Measurements from ENCODE around the gene OBP2B. TPM values are rescaled to one million over a fixed set of nuclear protein-coding genes. Genes with fewer than 3 reads are reported as not detected.
"Not testable (repeated sequence)": the region's sequence is repeated elsewhere in the genome, so short reads cannot be mapped to it uniquely, and the experiment has no call there.

The OBP2B gene
- not detected in 2 replicates for total RNA-seq

DNA sequence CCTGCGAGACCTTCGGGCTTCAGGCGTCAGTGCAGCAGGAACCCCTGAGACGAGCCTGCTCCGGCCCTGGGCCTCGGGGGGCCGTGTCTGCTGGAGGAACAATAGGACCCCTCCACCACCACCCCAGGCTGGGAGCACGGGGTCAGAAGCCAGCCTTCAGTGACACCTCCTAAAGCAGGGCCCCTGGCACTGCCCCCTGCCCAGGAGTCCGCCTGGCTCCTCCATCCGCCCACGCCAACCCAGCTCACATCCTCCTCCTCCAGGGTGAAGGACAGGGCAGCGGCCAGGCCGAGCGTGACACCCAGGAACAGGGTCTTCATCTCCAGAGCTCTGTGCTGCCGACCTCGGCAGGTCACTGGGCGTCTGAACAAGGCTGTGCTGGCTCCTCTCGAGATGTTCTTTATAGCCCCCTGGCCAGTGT lies at the start of gene OBP2B:
OBP2B (minus strand) TSS at position 371 of the 421 bp plus-strand sequence; CDS start at position 320, 51 bp downstream.
- not testable (repeated sequence) for H3K4me3 ChIP-seq (ENCODE audit: low read depth, low read length); DNase-seq (ENCODE audit: low read depth)

- no peak for TF ChIP-seq CTCF (conservative IDR thresholded peaks at IDR 0.05; ENCODE audit: low read depth, low read length)
- H3K4me3 ChIP-seq (ENCODE audit: low read depth, low read length) = no peak overlapping the region
- DNase-seq (ENCODE audit: low read depth) = peak; percentile 66
Measured at GRCh38 chr9:133258061-133259015, 49.3 kb upstream of the OBP2B start.

GRCh38 chr9:133257465-133257956 lies 48.5 kb upstream of the OBP2B start:
- no peak overlapping the region for H3K4me3 ChIP-seq (ENCODE audit: low read depth, low read length)
- no peak for DNase-seq (ENCODE audit: low read depth)
- peak; percentile 7 for TF ChIP-seq CTCF (conservative IDR thresholded peaks at IDR 0.05; ENCODE audit: low read depth, low read length)

DNA sequence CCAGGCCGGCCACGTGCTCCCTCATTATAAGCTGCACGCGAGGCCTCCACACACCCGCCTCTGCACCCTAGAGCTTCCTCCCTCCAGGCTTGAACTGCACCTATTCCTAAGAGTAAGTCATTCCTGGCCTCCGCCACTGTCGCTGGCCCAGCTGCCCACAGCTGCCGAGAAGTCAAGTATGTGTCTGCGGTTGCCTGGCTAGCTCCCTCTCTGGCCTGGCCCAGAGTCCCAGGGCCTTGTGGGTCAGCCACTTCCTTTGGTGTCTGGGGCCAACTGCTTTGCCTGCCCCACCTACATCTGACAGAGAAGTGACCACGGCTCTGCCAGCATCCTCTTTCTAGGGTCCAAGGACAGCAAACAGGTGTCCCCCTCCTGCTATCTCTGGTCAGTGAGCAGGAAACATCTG lies 47.6 kb upstream of the OBP2B start:
- H3K4me3 ChIP-seq (ENCODE audit: low read depth, low read length) = no peak overlapping the region
- no peak for TF ChIP-seq CTCF (conservative IDR thresholded peaks at IDR 0.05; ENCODE audit: low read depth, low read length)
- DNase-seq (ENCODE audit: low read depth) = no peak

DNA sequence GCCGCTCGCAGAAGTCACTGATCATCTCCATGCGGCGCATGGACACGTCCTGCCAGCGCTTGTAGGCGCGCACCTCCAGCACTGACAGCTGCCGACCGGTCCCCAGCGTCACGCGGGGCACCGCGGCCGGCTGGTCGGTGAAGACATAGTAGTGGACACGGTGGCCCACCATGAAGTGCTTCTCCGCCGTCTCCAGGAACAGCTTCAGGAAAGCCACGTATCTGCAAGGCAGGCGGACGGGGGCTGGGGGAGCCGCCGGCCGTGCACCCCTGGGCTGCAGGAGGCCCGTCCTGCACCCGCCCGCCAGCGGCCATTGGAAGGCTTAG lies 47.0 kb upstream of the OBP2B start:
- TF ChIP-seq CTCF (conservative IDR thresholded peaks at IDR 0.05; ENCODE audit: low read depth, low read length) = no peak
- DNase-seq (ENCODE audit: low read depth) = no peak

GRCh38 chr9:133255371-133256135 lies 46.5 kb upstream of the OBP2B start:
- no peak overlapping the region for H3K4me3 ChIP-seq (ENCODE audit: low read depth, low read length)
- DNase-seq (ENCODE audit: low read depth) = no peak
- TF ChIP-seq CTCF (conservative IDR thresholded peaks at IDR 0.05; ENCODE audit: low read depth, low read length) = no peak

More for the DNA sequence above, 47.0 kb upstream of the OBP2B start:
- no peak overlapping the region for H3K4me3 ChIP-seq (ENCODE audit: low read depth, low read length)

- no peak for TF ChIP-seq CTCF (conservative IDR thresholded peaks at IDR 0.05; ENCODE audit: low read depth, low read length)
- no peak overlapping the region for H3K4me3 ChIP-seq (ENCODE audit: low read depth, low read length)
- DNase-seq (ENCODE audit: low read depth) = no peak
Measured at GRCh38 chr9:133254471-133254870, 45.4 kb upstream of the OBP2B start.

Measured in epithelial cell of proximal tubule (primary cell).